EH (cell line): Measurements from ENCODE around the gene USP9X.
"Not testable (repeated sequence)": the region's sequence is repeated elsewhere in the genome, so short reads cannot be mapped to it uniquely, and the experiment has no call there.

Experiments used
- DNase-seq: peaks from one replicate; pipeline ENCODE4 v3.0.0-alpha.2; 2015; ENCODE audit warnings: low read depth

Gene USP9X

DNA sequence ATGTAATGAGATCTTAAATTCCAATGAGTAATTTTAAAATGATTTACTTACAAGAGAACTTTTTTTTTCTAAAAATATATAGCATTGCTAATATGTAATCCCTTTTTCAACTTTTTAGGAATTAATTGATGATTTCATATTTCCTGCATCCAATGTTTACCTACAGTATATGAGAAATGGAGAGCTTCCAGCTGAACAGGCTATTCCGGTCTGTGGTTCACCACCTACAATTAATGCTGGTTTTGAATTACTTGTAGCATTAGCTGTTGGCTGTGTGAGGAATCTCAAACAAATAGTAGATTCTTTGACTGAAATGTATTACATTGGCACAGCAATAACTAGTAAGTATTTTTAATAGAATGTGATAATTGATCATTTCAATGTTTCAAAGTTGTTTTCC is 113.2 kb downstream of the USP9X start:
- DNase-seq, result no peak

DNA sequence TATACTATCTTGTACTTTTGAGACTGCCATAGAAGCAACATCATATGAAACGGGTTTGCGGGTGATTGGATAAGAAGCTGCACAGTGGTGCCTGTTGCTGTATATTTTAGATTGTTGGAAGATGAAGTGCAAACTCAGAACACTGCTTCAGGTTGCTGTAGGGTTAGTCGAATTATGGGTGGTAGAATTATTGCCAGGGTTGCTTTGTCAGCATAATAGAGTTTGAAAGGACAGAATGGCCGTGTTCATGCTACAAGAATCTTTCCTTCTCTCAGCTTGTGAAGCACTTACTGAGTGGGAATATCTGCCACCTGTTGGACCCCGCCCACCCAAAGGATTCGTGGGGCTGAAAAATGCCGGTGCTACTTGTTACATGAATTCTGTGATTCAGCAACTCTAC is 115.5 kb downstream of the USP9X start:
- DNase-seq, result no peak

DNA sequence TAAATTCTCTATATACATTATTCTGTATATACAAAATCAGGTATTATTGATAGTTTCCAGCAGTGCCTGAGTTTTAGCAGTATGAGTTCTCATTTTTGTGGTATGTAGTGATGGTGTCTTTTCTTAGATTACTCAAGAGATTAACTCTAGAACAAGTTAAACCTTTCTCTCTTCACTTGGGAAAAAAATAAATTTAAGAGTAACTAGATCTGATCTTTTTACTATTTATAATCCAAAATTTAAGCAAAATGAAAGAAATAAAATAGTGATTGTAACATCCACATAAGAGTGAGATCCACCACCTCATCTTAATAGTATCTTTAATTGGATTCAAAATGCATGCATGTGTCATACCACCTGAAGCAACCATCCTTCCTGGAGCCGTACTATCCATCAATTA is 124.6 kb downstream of the USP9X start:
- DNase-seq, result no peak

DNA sequence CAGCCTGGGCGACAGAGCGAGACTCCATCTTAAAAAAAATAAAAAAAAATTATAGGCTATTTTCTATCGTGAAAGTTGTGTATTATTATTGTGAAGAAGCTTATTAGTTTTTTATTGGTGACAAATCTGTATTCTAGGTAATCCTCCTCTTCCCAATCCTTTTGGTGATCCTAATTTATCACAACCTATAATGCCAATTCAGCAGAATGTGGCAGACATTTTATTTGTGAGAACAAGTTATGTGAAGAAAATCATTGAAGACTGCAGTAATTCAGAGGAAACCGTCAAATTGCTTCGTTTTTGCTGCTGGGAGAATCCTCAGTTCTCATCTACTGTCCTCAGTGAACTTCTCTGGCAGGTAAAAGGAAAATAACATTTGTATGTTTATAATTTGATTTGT is 139.4 kb downstream of the USP9X start:
- no peak for DNase-seq

DNA sequence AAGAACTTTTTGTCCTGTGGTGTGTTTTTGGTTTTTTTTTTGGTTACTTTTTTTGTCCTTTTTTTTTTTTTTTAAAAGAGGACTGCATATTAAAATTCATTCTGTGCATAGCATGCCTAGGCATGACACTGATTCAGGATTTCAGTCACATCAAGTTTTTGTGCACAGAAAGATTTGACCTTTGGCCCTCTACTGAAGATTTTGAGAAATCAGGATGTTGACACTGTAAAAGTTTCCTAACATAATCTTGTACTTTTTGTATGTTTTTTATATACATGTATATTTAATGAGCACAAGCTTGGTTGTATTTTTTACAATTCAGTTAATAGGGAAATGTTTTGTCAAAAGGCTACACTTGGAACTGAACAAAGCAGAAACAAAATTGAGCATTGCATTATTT is 148.7 kb downstream of the USP9X start:
- DNase-seq, result no peak

DNA sequence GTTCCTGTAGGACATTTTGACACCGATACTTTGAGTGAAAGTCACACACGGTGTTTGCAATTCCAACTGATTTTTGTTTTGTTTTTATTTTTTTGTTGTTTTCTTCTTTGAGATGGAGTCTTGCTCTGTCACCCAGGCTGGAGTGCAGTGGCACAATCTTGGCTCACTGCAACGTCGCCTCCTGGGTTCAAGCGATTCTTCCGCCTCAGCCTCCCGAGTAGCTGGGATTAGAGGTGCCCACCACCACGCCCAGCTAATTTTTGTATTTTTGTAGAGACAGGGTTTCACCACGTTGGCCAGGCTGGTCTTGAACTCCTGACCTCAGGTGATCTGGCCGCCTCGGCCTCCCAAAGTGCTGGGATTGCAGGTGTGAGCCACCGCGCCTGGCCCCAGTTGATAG is 149.2 kb downstream of the USP9X start:
- not testable (repeated sequence) for DNase-seq

DNA sequence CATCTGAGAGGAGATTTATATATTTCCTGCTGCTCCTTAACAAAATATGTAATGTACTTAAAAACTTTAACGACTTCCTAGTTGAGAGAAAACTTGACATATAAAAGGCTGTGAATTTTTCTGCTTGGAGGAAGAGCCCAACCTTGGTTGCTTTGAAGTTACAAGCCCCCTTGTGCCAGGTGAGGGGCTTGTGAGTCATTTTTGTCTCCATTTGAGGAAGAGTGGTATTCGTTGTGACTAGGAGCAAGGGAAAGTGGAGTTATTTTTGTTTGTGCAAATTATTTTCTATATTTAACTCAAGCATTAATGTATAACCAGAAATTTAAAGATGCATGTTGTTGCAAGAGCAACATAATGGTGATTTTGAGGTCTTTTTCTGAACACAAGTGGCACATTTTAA is 149.7 kb downstream of the USP9X start:
- DNase-seq, result no peak

DNA sequence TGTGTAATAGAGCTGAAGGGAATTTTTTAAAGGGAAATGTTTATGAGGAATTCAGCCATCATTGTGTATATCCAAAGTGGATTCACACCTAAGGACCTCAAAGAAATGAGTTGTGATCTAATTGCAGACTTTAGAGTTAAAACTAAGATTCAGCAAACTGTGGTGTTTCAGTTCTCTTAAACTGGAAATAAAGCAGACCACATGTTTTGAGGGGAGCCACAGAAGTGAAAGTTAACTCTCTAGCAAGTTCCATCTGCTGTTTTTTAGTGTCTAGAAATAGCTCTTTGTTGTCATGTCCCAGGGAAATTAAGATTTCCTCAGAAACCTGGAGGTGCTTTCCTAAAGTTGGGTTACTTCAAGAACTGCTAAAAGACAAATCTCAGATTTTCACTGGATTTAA is 151.4 kb downstream of the USP9X start:
- no peak for DNase-seq

DNA sequence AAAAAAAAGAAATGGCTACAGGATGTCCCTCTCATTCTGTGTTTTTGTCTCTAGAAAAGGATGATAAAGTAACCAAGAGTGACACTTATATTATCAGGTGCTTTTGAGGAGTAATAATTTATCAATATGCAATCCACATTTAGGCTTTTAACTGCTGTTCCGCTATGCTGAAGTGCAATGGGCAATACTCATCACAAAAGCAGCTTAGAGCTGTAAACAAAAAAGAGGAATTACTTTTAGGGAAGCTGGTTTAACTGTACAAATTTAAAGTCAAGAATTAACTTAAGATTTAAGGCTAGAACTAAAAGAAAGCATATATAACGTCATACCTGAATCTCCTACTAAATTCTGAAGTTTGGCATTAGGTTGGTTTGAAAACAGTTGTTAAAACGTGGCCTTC is 155.3 kb downstream of the USP9X start:
- no peak for DNase-seq

DNA sequence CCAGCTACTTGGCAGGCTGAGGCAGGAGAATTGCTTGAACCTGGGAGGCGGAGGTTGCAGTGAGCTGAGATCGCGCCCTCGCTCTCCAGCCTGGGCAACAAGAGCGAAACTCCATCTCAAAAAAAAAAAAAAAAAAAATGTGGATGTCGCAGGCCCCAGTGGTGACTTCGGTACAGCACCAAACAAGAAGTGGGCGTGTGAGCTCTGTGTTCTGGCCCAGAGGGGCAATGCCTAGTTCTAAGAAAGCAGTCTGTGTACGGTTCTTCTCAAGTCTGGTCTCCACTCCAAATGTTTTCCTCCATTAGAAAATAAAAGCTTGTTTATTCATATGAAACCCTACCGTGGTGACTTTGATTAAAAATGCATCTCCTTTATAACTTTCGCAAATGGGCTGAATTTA is 156.7 kb downstream of the USP9X start:
- DNase-seq, result no peak

DNA sequence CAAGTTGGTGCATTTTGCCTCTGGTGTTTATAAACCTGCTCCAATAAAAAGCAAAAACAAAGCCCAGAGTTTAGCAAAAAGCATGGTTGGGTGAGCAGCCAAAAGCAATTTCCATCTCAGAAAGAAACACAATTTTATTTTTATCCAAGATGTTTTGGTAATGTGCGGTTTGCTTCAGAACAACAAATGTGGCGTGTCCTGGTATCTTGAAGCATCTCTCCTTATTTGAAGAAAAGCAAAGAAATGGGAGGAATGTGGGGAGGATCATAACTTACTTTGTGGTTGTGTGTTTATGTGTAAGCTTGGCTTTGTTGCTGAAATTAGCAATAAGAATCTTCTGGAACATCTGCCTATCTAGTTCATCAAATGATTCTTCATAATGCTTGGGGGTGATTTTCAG is 160.4 kb downstream of the USP9X start:
- peak; percentile 71 for DNase-seq

DNA sequence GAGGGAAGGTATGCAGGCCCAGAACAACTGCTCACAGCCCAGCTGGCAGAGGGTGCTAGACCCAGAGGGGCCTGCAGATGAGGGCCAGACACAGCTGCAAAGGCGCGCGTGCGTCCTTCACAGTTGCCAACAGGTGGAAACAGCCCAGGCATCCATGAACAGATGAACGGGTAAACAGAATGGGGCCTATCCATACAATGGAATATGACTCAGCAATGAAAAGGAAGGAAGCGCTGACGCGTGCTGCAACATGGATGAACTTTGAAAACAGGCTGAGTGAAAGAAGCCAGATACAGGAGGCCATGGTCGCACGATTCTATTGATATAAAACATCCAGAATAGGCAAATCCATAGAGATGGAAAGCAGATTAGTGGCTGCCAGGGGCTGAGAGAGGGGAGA is 165.6 kb downstream of the USP9X start:
- DNase-seq, result no peak

DNA sequence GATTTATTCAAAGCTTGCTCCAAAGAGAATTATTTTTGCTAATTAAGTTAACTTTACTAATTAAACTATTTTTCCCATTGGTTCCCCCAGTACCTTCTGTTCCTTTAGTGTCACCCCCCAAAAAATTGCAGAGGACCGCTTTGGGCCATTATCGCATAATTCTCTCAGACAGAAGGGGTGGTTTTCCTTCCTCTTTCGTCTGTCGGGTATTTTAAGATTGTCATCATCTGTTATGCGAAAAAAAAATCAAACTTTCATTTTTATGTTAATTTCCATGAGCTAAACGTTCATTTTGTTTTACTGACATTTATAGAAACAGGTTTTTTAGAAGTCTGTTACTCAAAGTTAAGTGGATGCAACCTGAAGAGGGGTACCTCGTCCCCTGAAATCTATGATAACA is 172.6 kb downstream of the USP9X start:
- DNase-seq, result no peak

DNA sequence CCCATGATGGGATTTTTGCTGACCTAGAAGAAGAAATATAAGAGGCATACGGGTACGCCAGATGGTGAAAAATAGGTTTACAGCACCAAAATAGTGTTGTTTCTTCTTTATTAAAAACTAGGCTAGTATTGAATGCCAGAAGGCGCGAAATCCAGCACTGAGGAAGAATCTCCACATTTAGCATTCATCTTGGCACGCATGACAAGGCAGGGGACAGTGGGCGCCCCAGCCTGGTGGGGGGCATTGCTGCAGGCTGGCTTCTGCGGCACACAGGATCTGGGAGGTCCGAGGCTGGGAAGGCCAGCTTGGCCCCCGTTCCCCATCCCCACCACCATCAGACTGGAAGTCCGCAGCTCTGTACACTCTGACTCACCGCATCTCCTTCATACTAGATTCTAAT is 173.0 kb downstream of the USP9X start:
- no peak for DNase-seq

DNA sequence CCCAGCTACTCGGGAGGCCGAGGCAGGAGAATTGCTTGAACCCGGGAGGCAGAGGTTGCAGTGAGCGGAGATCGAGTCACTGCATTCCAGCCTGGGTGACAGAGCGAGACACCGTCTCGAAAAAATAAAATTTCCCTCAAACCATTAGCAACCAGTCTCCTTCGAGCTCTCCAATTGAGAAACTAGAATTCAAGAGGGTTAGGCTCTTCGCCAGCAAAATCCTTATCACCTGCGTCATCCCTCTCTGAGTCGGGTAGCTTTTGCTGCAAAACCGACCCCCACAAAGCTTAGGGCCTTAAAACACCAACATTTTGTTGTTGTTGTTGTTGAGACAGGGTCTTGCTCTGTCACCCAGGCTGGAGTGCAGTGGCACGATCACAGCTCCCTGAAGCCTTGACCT is 173.6 kb downstream of the USP9X start:
- DNase-seq, result no peak

DNA sequence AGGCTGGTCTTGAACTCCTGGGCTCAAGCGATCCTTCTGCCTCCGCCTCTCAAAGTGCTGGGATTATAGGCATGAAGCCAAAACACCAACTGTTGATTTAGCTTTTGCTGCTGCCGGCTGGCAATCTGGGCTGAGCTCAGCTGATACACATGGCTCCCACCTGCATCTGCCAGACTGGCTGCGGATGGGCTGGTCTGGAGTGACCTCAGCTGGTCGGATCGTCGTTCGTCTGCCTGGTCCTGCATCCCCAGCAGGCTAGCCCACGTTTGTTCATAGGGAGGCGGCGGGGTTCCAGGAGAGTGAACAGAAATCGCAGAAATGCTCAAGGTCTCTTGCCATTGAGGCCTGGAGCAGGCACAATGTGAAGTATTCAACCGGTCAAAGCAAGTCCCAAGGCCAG is 174.3 kb downstream of the USP9X start:
- peak; percentile 19 for DNase-seq

DNA sequence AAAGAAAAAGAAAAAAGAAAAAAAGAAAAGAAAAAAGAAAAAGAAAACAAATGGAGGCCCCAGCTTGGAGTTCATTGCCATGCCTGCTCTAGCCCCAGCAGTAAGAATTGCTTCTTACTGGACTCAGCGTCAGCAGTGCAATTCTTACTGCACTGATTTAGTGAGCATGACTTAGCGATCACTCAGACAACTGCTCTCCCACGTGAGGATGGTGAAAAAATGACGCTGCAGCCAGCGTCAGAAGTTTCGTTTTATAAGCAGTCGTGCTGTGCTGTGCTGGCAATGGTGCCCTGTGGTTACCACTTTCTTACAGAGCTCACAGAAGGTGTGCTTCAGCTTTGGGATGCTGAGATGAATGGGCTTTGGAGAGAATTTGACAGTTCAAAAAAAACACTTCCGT is 180.4 kb downstream of the USP9X start:
- no peak for DNase-seq

DNA sequence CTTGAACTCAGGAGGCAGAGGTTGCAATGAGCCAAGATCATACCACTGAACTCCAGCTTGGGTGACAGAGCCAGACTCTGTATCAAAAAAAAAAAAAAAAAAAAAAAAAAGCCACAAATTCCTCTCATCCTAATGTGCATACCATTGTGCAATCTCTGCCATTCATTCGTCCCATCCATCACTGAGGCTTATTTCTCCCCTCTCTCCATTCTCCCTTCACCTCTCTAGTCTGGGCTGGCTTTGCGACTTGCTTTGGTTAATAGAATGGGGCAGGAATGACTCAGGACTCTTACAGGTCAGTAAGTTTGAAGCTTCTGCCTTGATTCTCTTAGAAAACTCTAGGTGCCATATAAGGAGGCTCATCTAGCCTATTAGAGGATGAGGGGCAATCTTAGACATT is 188.4 kb downstream of the USP9X start:
- peak; percentile 69 for DNase-seq

DNA sequence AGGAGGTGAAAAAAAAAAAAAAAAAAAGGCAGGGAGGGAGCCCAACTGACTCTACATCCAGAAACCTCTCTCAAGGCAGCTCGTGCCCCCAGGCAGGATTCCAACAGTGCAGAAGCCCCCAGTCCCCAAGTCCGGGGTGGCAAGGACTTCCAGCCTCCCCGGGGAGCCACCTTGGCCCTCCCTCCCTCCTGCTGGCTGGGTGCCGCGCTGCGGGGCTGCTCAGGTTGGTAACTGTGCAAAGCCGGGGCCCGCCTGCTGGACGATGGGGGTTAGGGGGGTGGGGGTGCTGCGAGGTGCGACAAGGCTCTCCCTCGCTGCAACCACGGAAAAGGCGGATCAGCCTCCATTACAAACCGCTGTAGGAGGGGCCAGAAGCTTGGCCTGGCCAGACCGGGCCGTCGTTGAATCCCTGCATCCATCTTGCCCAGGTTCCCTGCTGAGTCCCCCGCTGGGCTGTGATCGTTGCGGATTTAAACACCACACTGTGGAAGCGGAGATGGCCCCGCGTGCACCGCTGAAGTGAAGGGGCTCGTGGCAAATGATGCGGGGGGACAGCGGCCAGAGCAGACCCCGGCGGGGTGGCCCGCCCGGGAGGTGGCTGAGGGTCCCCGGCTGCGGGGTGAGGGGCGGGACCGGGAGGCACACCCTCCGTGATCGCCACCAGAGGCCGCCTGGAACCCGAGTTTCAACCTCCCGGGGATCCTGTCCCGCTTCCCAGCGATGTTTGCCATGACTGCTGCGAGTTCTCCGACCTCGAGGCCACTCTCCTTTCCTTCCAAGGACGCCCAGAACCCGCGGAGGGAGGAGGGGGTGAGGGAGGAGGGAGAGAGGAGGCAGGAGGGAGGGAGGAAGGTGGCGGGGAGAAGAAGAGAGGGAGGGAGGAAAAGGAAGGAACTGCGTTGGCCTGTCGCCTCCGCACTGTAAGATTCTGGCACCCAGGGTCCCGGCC is 190.7 kb downstream of the USP9X start:
- DNase-seq, result peak; percentile 74

DNA sequence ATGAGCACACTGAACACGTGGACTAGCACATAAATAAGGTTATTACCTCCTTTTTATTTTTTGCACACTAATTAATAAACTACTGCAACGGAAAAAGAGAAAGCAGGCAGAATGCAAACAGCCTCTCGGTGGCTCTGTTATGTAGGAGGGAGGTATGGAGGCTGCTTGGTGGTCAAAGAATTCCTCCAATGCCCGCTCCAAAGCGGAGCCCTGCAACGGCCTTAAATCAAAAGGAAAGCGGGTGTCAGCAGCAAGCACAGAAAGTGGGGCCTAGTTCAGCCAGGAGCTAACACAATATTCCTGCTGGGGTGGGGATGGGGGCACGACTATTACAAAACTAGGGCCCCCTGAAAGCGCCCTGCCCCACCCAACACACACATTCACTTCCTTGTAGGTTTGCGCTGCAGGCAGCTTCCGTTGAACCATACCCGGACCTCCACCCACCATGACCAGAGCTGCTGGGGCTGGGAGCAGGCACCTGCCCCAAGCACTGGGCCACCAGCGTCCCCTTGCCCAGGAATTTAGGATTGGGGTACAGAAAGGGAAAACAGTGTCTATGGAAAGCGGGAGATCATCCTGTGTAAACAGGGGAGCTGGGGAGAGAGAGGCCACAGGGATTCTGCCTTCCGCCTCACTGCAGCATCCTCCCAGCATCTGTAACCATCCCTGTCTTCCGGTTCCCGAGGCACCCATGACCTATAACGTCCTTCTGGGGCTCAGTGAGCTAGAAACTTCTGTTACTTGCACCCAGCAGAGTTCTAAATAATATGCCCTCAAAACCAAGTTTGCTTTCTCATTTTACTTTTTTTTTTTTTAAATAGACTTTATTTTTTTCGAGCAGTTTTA is 191.6 kb downstream of the USP9X start:
- DNase-seq, result no peak

DNA sequence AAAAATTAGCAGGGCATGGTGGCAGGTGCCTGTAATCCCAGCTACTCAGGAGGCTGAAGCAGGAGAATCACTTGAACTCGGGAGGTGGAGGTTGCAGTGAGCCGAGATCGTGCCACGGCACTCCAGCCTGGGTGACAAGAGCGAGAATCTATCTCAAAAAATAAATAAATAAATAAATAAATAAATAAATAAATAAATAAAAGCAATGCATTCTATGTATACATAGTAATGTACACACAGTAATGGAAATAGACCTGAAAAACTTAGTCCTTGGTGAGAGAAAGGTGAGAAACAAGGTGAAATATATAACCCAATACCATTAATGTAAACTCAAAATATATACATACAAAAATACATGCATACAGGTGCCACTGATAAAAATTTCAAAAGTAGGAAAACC is 197.1 kb downstream of the USP9X start:
- not testable (repeated sequence) for DNase-seq

DNA sequence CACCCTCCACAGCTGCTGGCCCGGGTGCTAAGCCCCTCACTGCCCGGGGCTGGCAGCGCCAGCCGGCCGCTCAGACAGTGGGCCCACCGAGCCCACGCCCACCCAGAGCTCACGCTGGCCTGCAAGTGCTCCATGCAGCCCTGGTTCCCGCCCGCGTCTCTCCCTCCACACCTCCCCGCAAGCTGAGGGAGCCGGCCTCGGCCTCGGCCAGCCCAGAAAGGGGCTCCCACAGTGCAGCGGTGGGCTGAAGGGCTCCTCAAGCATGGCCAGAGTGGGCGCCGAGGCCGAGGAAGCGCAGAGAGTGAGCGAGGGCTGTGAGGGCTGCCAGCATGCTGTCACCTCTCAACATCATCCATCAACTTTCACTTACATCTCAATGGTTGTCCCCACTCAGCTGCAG is 200.7 kb downstream of the USP9X start:
- not testable (repeated sequence) for DNase-seq
